NCI-H524 treated with DMSO at 0.1 percent for 48 hours (cell line): ENCODE results near the gene CTRB1.
"Not testable (repeated sequence)": the region's sequence is repeated elsewhere in the genome, so short reads cannot be mapped to it uniquely, and the experiment has no call there.

Source experiments
- DNase-seq: peaks from one replicate; lab custom pipeline; 2025; lab: John Stamatoyannopoulos, UW

CTRB1 gene

GRCh38 chr16:75204410-75204758, 14.4 kb upstream of the CTRB1 start:
- DNase-seq: no peak

- DNase-seq: not testable (repeated sequence)
Measured at GRCh38 chr16:75204905-75205304, 13.9 kb upstream of the CTRB1 start.

- not testable (repeated sequence) for DNase-seq
Measured at GRCh38 chr16:75205438-75205837, 13.3 kb upstream of the CTRB1 start.

- DNase-seq: not testable (repeated sequence)
Measured at GRCh38 chr16:75205961-75206748, 12.6 kb upstream of the CTRB1 start.

- DNase-seq: no peak
Measured at GRCh38 chr16:75206749-75207451, 11.9 kb upstream of the CTRB1 start, which contains the start of gene CTRB2. Gene CTRB2, minus strand, starts transcription at chr16:75207161. Its CDS starts 20 bp downstream, at chr16:75207141.

GRCh38 chr16:75207831-75208230, 11.0 kb upstream of the CTRB1 start:
- no peak for DNase-seq

GRCh38 chr16:75208242-75208825, 10.5 kb upstream of the CTRB1 start:
- DNase-seq: no peak

- DNase-seq: no peak
Measured at GRCh38 chr16:75208861-75209505, 9.8 kb upstream of the CTRB1 start.

- not testable (repeated sequence) for DNase-seq
Measured at GRCh38 chr16:75209514-75209913, 9.3 kb upstream of the CTRB1 start.

- DNase-seq: no peak
Measured at GRCh38 chr16:75209944-75210343, 8.8 kb upstream of the CTRB1 start.

GRCh38 chr16:75211286-75211685, 7.5 kb upstream of the CTRB1 start:
- not testable (repeated sequence) for DNase-seq

GRCh38 chr16:75216127-75216526, 2.7 kb upstream of the CTRB1 start:
- DNase-seq: no peak

- DNase-seq: no peak
Measured at GRCh38 chr16:75216576-75216975, 2.2 kb upstream of the CTRB1 start.

GRCh38 chr16:75217389-75217851, 1.4 kb upstream of the CTRB1 start:
- no peak for DNase-seq

GRCh38 chr16:75219088-75219487, 300 bp downstream of the CTRB1 start:
- no peak for DNase-seq

- DNase-seq: no peak
Measured at GRCh38 chr16:75219838-75220237, 1.1 kb downstream of the CTRB1 start.

- no peak for DNase-seq
Measured at GRCh38 chr16:75222271-75222783, 3.5 kb downstream of the CTRB1 start.

- DNase-seq: not testable (repeated sequence)
Measured at GRCh38 chr16:75223129-75223528, 4.3 kb downstream of the CTRB1 start.

GRCh38 chr16:75224306-75225082, 5.7 kb downstream of the CTRB1 start:
- no peak for DNase-seq

GRCh38 chr16:75225092-75225491, 6.3 kb downstream of the CTRB1 start:
- no peak for DNase-seq
